Mesendoderm (in vitro differentiated cells): ENCODE results near the gene TBC1D3L. TPM values are rescaled to one million over a fixed set of nuclear protein-coding genes. Genes with fewer than 3 reads are reported as not detected.
"Not testable (repeated sequence)": the region's sequence is repeated elsewhere in the genome, so short reads cannot be mapped to it uniquely, and the experiment has no call there.

Experiments
- DNase-seq: peaks from one replicate; pipeline ENCODE4 v3.0.0; 2013
- H2AK5ac ChIP-seq: 2 replicates; pipeline ENCODE4 v1.6.1; 2013; ENCODE audit warnings: low read length, inconsistent platforms
- H2BK120ac ChIP-seq: 2 replicates; pipeline ENCODE4 v1.6.1; 2013; ENCODE audit warnings: low read depth, mild to moderate bottlenecking, low read length, moderate library complexity, mixed read lengths
- H2BK15ac ChIP-seq: replicated peaks from 2 replicates; pipeline ENCODE4 v1.6.1; 2013; ENCODE audit warnings: low read depth, mild to moderate bottlenecking, moderate library complexity
- H2BK5ac ChIP-seq: 2 replicates; pipeline ENCODE4 v1.6.1; 2013; ENCODE audit warnings: low read length, inconsistent platforms
- H3K18ac ChIP-seq: 2 replicates; pipeline ENCODE4 v1.6.1; 2013; ENCODE audit warnings: mild to moderate bottlenecking, low read length, mixed read lengths
- H3K23ac ChIP-seq: one replicate; pipeline ENCODE4 v1.6.1; 2013; ENCODE audit warnings: low read length
- H3K27ac ChIP-seq: 2 replicates; pipeline ENCODE4 v1.5.1; 2013; ENCODE audit warnings: low read depth, mild to moderate bottlenecking, inconsistent platforms, low read length, moderate library complexity
- H3K27me3 ChIP-seq: 2 replicates; pipeline ENCODE4 v1.6.1; 2013; ENCODE audit warnings: low read length, control low read depth, mild to moderate bottlenecking, inconsistent platforms; ENCODE audit not compliant: insufficient read depth, poor library complexity
- H3K36me3 ChIP-seq: 2 replicates; pipeline ENCODE4 v1.6.1; 2013; ENCODE audit warnings: low read length, inconsistent platforms; ENCODE audit not compliant: control insufficient read depth, insufficient read depth
- H3K4ac ChIP-seq: one replicate; pipeline ENCODE4 v1.6.1; 2013; ENCODE audit warnings: low read depth, mild to moderate bottlenecking, low read length, moderate library complexity
- H3K4me1 ChIP-seq: 2 replicates; pipeline ENCODE4 v1.6.1; 2013; ENCODE audit warnings: low read depth, low read length, inconsistent platforms; ENCODE audit not compliant: control insufficient read depth
- H3K4me2 ChIP-seq: 2 replicates; pipeline ENCODE4 v1.6.1; 2013; ENCODE audit warnings: low read length
- H3K4me3 ChIP-seq: 2 replicates; pipeline ENCODE4 v1.5.1; 2013; ENCODE audit warnings: mild to moderate bottlenecking, low read length
- H3K56ac ChIP-seq: one replicate; pipeline ENCODE4 v1.6.1; 2013; ENCODE audit warnings: low read length
- H3K79me1 ChIP-seq: 2 replicates; pipeline ENCODE4 v1.6.1; 2013; ENCODE audit warnings: low read length, inconsistent platforms
- H3K79me2 ChIP-seq: 2 replicates; pipeline ENCODE4 v1.6.1; 2013; ENCODE audit warnings: mild to moderate bottlenecking, low read length; ENCODE audit not compliant: control insufficient read depth, insufficient read depth
- H3K9ac ChIP-seq: 2 replicates; pipeline ENCODE4 v1.6.1; 2013; ENCODE audit warnings: low read length, inconsistent platforms
- H4K5ac ChIP-seq: one replicate; pipeline ENCODE4 v1.6.1; 2013; ENCODE audit warnings: low read length
- H4K8ac ChIP-seq: one replicate; pipeline ENCODE4 v1.6.1; 2013; ENCODE audit warnings: low read depth, mild to moderate bottlenecking, control low read depth, low read length, moderate library complexity
- WGBS: extraction: QIAGEN DNeasy Blood & Tissue Kit; methylation state at CpG from one replicate; pipeline ENCODE4 v1.1.7; 2013; ENCODE audit warnings: low lambda C conversion rate, missing lambda C conversion rate; ENCODE audit not compliant: insufficient coverage; ENCODE audit errors: extremely low coverage; 5-methylcytosine and 5-hydroxymethylcytosine counted together
- polyA plus RNA-seq, 2 experiments: library from polyadenylated mRNA; stranded (reverse); fragments of 200-250 nt; gene quantifications; one replicate each; pipeline ENCODE4 v1.2.3, GENCODE V29; 2013
- small RNA-seq: library from polyadenylated mRNA; stranded (forward); fragments of <200 nt; extraction: miRNeasy Mini kit (QIAGEN cat#:217004); gene quantifications from one replicate; pipeline ENCODE3, GENCODE V24; 2013; ENCODE audit not compliant: insufficient read depth

TBC1D3L gene
- polyA plus RNA-seq (2013, experiment 1 of 2), result 2.5 TPM
- polyA plus RNA-seq (2013, experiment 2 of 2), result 2.6 TPM

GRCh38 chr17:37988960-37989359 is at the start of gene TBC1D3L:
TBC1D3L (minus strand) TSS chr17:37989060; CDS start chr17:37987520, 1,540 bp downstream.
- no CpG with 5 or more reads among the region's 11 CpGs for WGBS
- not testable (repeated sequence) for H3K36me3 ChIP-seq, H3K4me1 ChIP-seq, H3K27me3 ChIP-seq, H3K18ac ChIP-seq, H3K79me1 ChIP-seq, H2AK5ac ChIP-seq, H4K5ac ChIP-seq, H4K8ac ChIP-seq, H3K4me2 ChIP-seq, H3K27ac ChIP-seq, H3K56ac ChIP-seq, H2BK15ac ChIP-seq, H3K9ac ChIP-seq, H3K23ac ChIP-seq, H3K79me2 ChIP-seq, DNase-seq, H3K4ac ChIP-seq, H3K4me3 ChIP-seq, H2BK120ac ChIP-seq, H2BK5ac ChIP-seq

- not testable (repeated sequence) for H2AK5ac ChIP-seq, H2BK5ac ChIP-seq, H3K4me3 ChIP-seq, H3K79me2 ChIP-seq, H3K27me3 ChIP-seq, H2BK15ac ChIP-seq, H3K36me3 ChIP-seq, H3K56ac ChIP-seq, DNase-seq, H2BK120ac ChIP-seq, H3K23ac ChIP-seq, H3K18ac ChIP-seq, H3K4me2 ChIP-seq, H3K79me1 ChIP-seq, H4K5ac ChIP-seq, H3K9ac ChIP-seq, H3K27ac ChIP-seq, H3K4me1 ChIP-seq, H4K8ac ChIP-seq, H3K4ac ChIP-seq
- WGBS, result no CpG with 5 or more reads among the region's 11 CpGs
Observed at GRCh38 chr17:38003676-38004075, 14.8 kb upstream of the TBC1D3L start, which contains the start of gene TBC1D3D. TBC1D3D (plus strand) TSS chr17:38003976; CDS start chr17:38005561, 1,585 bp downstream.

Small RNAs within 50 kb of the gene (small RNA-seq; reads per million reads assigned to genes)
- not detected for gene RF00001
